ENCODE measurements around the gene TTC4.

DNA sequence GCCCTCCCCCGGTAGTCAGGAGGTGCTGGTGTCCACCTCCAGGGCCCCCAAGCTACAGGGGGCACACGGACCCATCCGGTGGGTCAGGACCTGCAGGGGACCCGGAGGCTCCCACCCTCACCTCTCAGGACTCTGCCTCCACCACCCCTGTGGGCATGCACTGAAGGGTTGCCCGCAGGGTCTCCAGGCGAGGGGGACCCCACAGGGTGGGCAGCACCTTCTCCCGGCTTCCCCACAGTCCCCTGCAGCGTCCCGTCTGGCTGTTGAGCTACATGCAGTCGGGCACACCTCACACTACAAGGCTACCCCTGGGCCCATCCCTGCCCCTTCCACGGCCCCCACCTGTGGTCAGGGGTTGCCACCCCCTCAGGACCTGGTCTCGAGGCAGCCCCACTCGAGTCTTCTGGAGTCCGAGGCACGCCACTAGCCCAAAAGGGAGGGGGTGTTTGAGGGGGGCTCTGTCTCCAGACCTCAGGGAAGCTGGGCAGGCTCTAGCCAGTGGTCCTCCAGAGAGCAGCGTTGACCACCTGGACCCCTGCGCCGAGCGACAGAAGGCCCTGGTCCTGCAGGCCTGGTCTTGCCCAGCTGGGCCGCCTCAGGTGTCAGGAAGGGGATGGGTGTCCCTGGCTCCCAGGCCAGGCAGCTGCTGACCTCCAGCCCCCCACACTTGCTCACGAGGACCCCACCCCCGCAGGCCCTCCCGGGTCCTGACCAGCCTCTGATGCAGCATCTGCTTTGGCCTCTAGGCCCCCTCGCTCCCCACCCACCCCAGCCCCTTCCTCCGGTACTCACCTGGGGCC, 39.0 kb downstream of the TTC4 start:
- TF ChIP-seq, protein P1, sequence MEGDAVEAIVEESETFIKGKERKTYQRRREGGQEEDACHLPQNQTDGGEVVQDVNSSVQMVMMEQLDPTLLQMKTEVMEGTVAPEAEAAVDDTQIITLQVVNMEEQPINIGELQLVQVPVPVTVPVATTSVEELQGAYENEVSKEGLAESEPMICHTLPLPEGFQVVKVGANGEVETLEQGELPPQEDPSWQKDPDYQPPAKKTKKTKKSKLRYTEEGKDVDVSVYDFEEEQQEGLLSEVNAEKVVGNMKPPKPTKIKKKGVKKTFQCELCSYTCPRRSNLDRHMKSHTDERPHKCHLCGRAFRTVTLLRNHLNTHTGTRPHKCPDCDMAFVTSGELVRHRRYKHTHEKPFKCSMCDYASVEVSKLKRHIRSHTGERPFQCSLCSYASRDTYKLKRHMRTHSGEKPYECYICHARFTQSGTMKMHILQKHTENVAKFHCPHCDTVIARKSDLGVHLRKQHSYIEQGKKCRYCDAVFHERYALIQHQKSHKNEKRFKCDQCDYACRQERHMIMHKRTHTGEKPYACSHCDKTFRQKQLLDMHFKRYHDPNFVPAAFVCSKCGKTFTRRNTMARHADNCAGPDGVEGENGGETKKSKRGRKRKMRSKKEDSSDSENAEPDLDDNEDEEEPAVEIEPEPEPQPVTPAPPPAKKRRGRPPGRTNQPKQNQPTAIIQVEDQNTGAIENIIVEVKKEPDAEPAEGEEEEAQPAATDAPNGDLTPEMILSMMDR (conservative IDR thresholded peaks at IDR 0.05; ENCODE audit: low read length): no peak
- TF ChIP-seq EZH2phosphoT487 (IDR thresholded peaks at IDR 0.05; ENCODE audit: borderline replicate concordance): no peak

Data from Loucy (cell line).